Fibroblast of mammary gland (primary cell): ENCODE measurements around the gene MIB1.
A peak's percentile ranks its signal among the peaks of the same experiment; 100 is the strongest.
"Not testable (repeated sequence)": the region's sequence is repeated elsewhere in the genome, so short reads cannot be mapped to it uniquely, and the experiment has no call there.

Source experiments
- DNase-seq: peaks from one replicate; pipeline ENCODE4 v3.0.0-alpha.2; 2010; ENCODE audit warnings: low read depth
- H3K4me3 ChIP-seq: 2 replicates; pipeline ENCODE4 v1.5.1; 2011; ENCODE audit warnings: low read depth, mild to moderate bottlenecking, low read length, moderate library complexity; ENCODE audit not compliant: control insufficient read depth
- TF ChIP-seq, protein P1 (sequence below): conservative IDR thresholded peaks from 2 replicates; pipeline ENCODE4 v1.5.1; 2011; ENCODE audit warnings: low read depth, low read length, inconsistent platforms; ENCODE audit not compliant: control insufficient read depth, insufficient read depth

MIB1 gene

DNA sequence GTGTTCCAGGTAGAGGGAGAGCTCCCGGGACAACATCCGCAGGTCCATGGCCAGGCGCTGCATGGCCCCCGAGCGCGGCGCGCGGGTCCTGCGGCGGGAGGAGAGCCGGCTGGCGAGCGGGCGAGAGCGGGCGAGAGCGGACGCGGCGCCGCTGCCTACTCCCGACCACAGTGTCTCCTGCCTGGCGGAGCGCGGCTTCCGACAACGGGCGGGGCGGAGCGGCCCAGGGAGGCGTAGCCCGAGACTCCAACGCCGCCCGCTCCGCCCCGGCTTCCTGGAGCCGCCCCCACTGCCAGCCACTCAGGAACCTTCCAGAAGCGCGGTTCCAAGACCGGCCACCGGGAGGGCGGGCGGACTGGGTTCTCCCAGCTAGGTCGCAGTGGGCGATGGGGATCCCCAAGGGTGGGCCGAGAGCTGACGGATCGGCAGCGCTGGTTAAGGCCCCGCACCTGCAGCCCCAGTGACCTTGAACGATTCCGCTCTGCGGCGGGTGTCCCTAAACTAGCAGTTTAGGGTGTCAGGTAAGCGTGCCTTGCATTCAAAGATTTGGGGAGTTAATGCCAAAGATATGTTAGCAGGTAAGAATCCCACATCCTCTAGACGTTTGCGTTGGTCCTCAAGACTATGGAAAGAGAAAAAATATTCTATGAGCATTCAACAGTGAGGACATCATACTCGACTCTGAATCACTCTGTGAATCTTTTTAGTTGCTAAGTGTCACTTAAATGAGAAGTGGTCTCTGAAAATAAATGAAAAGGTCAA, 35.8 kb upstream of the MIB1 start, which contains the start of gene ABHD3:
Gene ABHD3, minus strand, starts transcription at position 172 of the 762 bp plus-strand sequence. Its CDS starts 109 bp downstream, at position 63.
- TF ChIP-seq, protein P1, sequence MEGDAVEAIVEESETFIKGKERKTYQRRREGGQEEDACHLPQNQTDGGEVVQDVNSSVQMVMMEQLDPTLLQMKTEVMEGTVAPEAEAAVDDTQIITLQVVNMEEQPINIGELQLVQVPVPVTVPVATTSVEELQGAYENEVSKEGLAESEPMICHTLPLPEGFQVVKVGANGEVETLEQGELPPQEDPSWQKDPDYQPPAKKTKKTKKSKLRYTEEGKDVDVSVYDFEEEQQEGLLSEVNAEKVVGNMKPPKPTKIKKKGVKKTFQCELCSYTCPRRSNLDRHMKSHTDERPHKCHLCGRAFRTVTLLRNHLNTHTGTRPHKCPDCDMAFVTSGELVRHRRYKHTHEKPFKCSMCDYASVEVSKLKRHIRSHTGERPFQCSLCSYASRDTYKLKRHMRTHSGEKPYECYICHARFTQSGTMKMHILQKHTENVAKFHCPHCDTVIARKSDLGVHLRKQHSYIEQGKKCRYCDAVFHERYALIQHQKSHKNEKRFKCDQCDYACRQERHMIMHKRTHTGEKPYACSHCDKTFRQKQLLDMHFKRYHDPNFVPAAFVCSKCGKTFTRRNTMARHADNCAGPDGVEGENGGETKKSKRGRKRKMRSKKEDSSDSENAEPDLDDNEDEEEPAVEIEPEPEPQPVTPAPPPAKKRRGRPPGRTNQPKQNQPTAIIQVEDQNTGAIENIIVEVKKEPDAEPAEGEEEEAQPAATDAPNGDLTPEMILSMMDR = peak; percentile 29
- DNase-seq = peak; percentile 80
- peak within 1 kb of the TSS; percentile 81 for H3K4me3 ChIP-seq

DNA sequence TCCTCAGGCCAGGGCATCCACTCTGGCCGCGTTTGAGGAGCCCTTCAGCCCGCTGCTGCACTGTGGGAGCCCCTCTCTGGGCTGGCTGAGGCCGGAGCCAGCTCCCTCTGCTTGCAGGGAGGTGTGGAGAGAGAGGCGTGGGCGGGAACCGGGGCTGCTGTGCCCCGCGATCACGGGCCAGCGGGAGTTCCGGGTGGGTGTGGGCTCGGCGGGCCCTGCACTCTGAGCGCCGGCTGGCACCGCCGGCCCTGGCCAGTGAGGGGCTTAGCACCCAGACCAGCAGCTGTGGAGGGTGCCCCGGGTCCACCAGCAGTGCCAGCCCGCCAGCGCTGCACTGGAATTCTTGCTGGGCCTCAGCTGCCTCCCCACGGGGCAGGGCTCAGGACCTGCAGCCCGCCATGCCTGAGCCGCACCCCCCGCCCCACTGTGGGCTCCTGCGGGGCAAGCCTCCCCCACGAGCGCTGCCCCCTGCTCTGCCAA, 34.2 kb upstream of the MIB1 start:
- no peak for DNase-seq
- TF ChIP-seq, protein P1 = no peak
- H3K4me3 ChIP-seq = no peak overlapping the region

DNA sequence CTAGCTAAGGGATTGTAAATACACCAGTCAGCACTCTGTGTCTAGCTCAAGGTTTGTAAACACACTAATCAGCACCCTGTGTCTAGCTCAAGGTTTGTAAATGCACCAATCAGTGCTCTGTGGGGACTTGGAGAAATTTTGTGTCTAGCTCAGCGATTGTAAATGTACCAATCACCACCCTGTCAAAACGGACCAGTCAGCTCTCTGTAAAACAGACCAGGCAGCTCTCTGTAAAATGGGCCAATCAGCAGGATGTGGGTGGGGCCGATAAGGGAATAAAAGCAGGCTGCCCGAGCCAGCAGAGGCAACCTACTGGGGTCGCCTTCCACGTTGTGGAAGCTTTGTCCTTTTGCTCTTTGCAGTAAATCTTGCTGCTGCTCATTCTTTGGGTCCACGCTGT, 33.5 kb upstream of the MIB1 start:
- not testable (repeated sequence) for DNase-seq, H3K4me3 ChIP-seq

DNA sequence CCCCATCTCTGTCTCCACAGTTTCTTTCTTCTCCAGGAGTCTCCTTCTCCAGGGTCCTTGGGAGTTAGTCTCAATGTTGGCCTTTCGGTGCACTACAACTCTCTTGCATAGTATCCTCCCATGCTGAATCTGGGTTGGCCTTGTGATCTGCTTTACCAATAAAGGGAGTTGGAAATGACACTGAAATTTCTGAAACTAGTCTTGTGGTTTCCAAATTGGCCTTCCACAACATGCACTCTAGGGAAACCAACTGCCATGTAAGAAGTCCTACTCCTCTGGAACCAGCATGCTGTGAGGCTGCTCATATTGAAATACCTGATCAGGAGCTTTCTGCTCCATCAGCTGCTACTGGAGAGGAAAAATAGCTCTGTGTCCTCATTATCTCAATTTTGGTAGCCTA, 26.1 kb upstream of the MIB1 start:
- TF ChIP-seq, protein P1 = no peak
- DNase-seq = no peak
- H3K4me3 ChIP-seq = no peak overlapping the region

DNA sequence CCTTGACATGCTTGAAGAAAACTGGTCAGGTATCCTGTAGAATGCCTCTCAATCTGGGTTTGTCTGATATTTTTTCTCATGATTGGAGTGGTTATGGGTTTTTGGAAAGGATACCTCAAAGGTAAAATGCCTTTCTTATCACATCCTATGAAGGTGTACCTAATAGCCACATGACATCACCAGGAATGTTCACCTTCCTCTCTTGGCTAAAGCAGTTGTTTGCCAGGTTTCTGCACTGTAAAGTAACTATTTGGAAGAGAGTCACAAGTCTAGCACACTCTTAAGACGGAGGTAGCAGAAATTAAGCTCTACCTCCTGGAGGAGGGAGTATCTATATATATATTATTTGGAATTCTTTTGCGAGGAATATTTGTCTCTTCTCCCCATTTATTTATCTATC, 17.9 kb upstream of the MIB1 start:
- TF ChIP-seq, protein P1 = no peak
- DNase-seq = no peak
- H3K4me3 ChIP-seq = no peak overlapping the region

DNA sequence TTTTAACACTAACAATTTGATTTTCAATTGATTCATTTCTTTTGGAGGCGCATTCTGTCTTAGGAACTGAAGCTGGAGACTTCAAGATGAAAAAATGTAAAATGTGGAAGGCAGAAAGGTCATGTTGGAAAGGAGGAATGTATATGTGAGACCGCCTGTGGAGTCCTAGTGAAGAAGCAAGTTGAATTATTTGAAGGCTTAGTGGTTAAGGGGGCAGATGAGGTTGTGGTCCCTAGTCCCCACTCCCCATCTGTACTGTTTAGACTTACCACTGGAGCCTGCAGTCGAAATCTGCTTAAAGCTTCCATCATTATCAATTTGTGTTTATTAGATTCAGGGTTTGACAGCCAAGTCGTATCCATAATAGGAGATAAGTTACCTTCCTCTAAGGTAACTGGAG, 15.4 kb upstream of the MIB1 start:
- no peak overlapping the region for H3K4me3 ChIP-seq
- DNase-seq = no peak
- TF ChIP-seq, protein P1 = no peak

DNA sequence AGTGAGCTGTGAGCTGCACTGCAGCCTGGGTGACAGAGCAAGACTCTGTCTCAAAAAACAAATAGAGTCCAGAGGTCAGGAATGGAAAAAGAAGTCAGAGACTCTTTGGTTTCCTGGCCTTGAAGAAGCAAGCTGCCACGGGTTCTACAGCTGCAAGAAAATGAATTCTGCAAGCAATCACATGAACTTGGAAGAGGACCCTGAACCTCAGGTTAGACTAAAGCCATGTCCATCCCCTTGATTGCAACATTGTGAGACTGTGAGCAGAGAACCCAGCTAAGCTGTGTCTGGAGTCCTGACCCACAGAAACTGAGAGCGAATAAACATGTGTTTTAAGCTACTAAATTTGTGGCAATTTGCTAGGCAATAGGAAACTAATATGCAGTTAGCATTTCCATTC, 12.9 kb upstream of the MIB1 start:
- no peak overlapping the region for H3K4me3 ChIP-seq
- no peak for DNase-seq
- TF ChIP-seq, protein P1 = no peak
